Measurements from ENCODE around the gene CREBBP.

The CREBBP gene

GRCh38 chr16:3675601-3676130, 204.8 kb downstream of the CREBBP start:
- DNase-seq (ENCODE audit: low read depth in 1 of 2, low spot score in 1 of 2), result no peak
